ENCODE results near the gene OXSR1.

The OXSR1 gene

GRCh38 chr3:38297947-38298711, 132.8 kb downstream of the OXSR1 start:
- DNase-seq (ENCODE audit: low spot score) (no peak), FAIRE-seq (no peak)

Data from urothelium cell line (cell line).